Suppressor macrophage treated with lipopolysaccharide for 4 hours (primary cell): ENCODE measurements around the gene DNAI1.

Source experiments
- DNase-seq: peaks from one replicate; pipeline ENCODE4 v3.0.0-alpha.2; 2020

The DNAI1 gene

GRCh38 chr9:34492051-34492450 lies 33.4 kb downstream of the DNAI1 start:
- no peak for DNase-seq

- peak; percentile 51 for DNase-seq
These were observed 35.4 kb downstream of the DNAI1 start for GRCh38 chr9:34493972-34494535.

DNA sequence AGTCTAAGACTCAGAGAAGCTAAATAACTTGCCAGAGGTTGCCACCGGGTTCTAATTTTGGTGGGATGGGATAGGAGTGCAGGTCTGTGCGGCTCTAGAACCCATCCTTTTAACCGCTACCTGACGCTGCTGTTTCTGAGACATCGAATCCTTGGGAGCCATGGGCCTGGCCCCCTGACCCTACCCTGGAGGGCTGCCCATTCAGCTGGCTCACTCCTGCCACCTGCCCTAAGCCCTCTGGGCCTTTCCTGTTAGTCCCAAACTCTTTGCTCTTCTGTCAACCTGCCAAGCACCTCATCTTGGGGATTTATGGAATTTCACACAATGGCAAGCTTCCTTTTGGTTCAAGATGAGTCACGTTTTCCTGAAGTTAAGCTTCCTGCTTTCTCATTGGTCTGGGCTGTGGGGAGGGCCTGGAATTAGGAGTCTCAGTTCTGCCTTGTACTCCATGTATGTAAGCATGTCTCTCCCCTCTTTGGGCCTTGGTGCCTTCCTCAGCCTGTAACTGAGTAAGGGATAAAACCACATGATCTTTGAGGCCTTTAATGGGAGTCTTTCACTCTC lies 37.6 kb downstream of the DNAI1 start:
- DNase-seq = no peak

- DNase-seq = no peak
These were observed 39.9 kb downstream of the DNAI1 start for GRCh38 chr9:34498553-34498952.

GRCh38 chr9:34499076-34499475 lies 40.5 kb downstream of the DNAI1 start:
- no peak for DNase-seq

DNA sequence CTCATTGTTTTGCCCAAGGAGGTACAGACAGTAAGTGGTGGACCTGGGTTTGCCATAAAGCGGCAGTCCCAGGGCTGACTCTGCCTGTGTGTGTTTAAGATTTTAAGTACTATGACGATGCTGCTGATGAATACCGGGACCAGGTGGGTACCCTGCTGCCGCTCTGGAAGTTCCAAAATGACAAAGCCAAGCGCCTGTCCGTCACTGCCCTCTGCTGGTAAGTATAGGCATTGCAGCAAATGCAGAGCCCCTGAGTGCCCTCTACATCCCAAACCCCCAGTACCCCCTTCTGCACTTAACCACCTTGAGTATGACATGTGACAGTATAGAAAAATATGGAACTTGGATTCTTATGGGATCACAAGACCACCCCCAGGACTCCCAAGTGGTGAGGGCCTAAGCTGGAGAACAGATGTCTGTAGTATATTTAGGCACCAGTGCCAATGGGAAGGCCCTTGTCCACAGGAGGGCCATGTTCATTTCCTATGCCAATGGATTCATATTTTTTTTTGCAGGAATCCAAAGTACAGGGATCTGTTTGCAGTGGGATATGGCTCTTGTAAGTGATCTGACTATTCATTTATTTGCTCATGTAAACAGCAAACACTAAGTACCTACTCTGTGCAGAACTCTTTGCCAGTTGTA lies 42.1 kb downstream of the DNAI1 start:
- peak; percentile 70 for DNase-seq

GRCh38 chr9:34501372-34501771 lies 42.8 kb downstream of the DNAI1 start:
- no peak for DNase-seq

GRCh38 chr9:34501889-34502425 lies 43.4 kb downstream of the DNAI1 start:
- no peak for DNase-seq

DNA sequence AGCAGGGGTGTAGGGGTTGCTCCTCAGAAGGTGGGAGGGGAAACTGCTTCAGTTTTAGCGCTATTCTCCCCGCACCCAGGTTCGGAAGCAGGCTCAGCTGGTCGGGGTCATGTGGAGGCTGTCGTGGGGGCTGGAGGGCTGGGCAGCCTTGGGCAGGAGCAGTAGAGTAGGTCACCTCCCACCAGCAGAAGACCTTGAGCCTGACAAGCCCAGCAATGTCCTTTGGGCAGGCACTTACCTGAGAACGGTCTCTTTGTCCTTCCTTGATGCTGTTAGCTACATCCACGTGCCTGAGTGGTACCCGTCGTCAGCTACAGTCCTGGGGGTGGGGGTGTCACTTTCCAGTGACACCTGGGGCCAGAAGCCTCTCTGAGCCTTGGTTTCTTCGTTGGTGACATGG lies 43.9 kb downstream of the DNAI1 start:
- no peak for DNase-seq

GRCh38 chr9:34502891-34503290 lies 44.3 kb downstream of the DNAI1 start:
- no peak for DNase-seq

GRCh38 chr9:34503406-34503805 lies 44.8 kb downstream of the DNAI1 start:
- no peak for DNase-seq

DNA sequence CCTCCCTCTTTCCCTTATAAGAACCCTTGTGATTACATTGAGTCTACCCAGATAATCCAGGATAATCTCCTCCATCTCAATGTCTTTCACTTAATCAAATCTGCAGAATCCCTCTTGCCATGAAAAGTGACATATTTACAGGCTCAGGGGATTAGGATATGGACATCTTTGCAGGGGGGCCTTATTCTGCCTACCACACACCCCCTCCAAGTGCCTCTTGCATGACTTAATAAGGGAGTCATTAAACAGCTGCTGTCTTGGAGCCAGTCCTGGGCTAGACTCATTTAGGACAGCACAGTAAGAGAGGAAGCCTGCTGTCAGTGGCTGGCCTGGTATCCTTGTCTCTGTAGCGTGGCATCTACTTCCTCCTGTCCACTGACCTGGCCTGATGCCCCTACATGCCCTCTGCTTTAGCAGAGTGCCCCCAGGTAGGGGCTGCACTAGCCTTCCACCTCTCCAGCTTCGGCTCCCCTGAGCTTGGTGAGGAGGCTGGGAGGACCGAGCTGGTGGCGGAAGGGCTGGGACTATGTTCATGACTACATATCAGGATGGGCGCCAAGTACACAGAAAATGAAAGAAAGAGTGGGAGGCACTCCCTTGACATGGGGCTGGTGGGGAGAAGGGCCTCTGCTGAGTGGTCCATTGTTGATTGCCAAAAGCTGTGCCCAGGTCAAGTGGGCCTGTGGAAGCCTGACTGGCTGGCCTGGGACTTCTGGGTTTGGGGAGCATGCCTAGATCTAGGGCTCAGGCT lies 46.9 kb downstream of the DNAI1 start:
- DNase-seq = no peak

GRCh38 chr9:34506623-34507022 lies 48.0 kb downstream of the DNAI1 start:
- no peak for DNase-seq

GRCh38 chr9:34507556-34507955 lies 49.0 kb downstream of the DNAI1 start:
- DNase-seq = no peak

- DNase-seq = no peak
These were observed 49.4 kb downstream of the DNAI1 start for GRCh38 chr9:34507966-34508365.

DNA sequence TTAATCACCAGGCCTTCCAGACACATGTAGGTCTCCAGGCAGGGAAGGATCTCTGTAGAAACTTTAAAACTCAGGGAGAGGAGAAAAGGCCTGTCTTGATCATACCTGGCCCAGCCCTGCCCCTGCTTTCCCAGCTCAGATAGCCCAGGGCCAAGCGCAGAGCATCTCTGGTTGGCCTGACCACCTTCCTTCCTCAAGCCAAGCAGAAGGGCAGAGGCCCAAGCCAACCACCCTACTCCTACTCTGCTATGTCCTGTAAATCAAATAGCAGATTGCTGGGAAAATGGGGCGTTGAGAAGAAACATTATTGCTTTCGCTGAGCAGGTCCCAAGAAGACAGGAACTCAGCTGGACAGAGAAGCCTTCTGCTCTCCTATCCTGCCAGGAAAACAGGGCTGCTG lies 49.9 kb downstream of the DNAI1 start:
- DNase-seq = no peak

- DNase-seq = no peak
These were observed 50.3 kb downstream of the DNAI1 start for GRCh38 chr9:34508951-34509350.

DNA sequence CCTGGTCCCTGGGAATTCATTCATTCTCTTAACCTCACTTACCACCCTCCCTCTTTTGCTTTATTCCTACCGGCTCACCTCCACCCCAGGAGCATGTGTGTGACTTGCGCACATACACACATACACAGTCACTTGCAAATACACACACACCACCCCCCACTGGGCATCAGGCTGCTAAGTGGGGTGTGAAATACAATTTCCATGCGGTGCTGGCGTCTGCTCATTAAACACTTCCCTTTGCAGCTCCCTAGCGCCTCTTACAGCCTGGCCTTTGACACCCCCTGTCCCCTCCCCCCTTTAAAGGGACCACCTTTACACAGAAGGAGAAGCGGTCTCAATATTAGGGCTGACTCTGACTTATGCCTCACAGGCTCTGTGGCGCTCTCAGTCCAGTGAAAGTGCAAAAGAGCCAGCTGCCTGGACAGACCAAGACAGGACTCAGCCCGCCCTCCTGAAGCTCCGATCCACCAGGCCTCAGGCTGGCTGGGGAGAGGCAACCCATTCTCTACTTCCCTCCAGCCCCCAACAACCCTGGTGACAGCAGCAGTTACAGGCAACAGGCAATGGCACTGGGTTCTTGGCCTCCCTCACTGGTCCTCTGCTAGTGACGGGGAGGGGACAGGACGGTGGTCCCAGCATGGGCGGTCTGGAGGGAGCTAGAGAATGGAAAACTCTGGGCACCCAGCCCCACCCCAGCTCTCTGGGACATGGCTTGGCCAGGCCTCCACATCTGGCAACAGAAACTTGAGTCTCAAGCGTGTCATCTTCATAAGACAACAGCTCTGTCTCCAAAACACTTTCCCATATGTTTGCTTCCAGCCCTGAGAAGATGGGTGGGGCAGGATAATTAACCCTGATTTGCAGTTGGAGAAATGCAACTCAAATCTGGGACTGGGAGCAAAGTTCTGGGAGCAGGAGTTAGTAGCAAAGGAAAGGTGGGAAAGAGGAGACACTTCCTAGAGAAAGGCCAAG lies 52.2 kb downstream of the DNAI1 start:
- no peak for DNase-seq

- DNase-seq = no peak
These were observed 53.8 kb downstream of the DNAI1 start for GRCh38 chr9:34512131-34513078.

DNA sequence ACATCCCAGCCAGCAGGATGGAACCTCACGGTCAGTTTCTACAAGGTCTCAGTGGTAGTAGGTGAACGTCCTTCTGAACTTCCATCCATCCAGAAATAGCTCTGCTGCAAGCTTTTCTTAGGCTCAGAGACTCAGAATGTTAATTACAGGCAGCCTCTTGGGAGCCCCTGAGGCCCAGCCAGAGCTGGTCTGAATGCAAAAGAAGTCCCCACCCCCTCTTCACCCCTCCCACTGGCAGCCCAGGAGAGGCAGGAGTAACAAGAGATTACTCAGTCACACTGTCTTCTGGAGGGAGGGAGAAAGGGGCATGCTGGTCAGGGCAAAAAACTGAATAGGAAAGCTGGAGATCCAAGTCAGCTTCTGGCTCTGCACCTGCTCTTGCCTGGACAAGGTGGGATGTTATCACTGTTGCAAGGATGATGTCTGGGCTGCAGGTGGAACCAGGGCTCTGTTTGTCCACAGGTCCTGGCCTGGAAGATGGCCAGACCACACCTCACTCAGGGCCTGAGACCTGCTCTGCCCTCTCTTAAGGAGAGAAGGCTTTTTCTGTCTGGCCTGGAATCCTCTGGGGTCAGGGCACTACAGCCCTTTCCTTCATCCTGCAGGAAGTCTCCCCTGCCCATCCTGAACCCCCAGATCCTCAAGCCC lies 55.1 kb downstream of the DNAI1 start:
- DNase-seq = no peak

DNA sequence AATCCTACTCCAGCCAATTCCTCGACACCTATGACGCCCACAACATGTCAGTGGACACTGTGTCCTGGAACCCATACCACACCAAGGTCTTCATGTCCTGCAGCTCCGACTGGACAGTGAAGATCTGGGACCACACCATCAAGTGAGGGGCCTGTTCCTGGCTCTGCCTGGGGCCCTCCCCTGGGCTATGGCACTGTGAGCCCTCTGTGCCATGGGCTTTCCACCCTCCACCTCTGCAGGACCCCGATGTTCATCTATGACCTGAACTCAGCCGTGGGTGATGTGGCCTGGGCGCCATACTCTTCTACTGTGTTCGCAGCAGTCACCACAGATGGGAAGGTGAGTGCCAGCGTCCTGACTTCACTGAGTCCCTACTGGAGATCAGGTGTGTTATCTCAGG lies 55.8 kb downstream of the DNAI1 start:
- no peak for DNase-seq
